Upper lobe of left lung (tissue), 6 donors: ENCODE data around the gene P2RY6. TPM values are rescaled to one million over a fixed set of nuclear protein-coding genes. Genes with fewer than 3 reads are reported as not detected.
"Not testable (repeated sequence)": the region's sequence is repeated elsewhere in the genome, so short reads cannot be mapped to it uniquely, and the experiment has no call there.

Source experiments
- ATAC-seq, 2 donors: fragments of 200-7000 bp; cut with Tn5 transposase; one replicate each; pipeline ENCODE4 v1.9.1; 2022; ENCODE audit warnings: mild to moderate bottlenecking in 2 of 2, moderate library complexity in 2 of 2; ENCODE audit not compliant: low FRiP score in 2 of 2
- DNase-seq, 2 donors: peaks; one replicate each; pipeline ENCODE4 v3.0.0-alpha.2; 2019 to 2020
- H3K27ac ChIP-seq, 4 donors: fragments of 200-600 bp; sonication (generic); one replicate each; pipeline ENCODE4 v1.5.1; 2016 to 2019
- H3K27me3 ChIP-seq, 4 donors: fragments of 200-600 bp; sonication (generic); one replicate each; pipeline ENCODE4 v1.5.1; 2017 to 2019
- H3K36me3 ChIP-seq, 4 donors: fragments of 200-600 bp; sonication (generic); one replicate each; pipeline ENCODE4 v1.5.1; 2016 to 2019
- H3K4me1 ChIP-seq, 4 donors: fragments of 200-600 bp; sonication (generic); one replicate each; pipeline ENCODE4 v1.5.1; 2018 to 2019
- H3K4me3 ChIP-seq, 4 donors: fragments of 200-600 bp; sonication (generic); one replicate each; pipeline ENCODE4 v1.5.1; 2017 to 2019; ENCODE audit warnings: mild to moderate bottlenecking in 2 of 4, moderate library complexity in 1 of 4
- H3K9me3 ChIP-seq, 4 donors: fragments of 200-600 bp; sonication (generic); one replicate each; pipeline ENCODE4 v1.5.1; 2018 to 2019
- CTCF ChIP-seq, 6 experiments: fragments of 450-650 bp in 4 of 6; fragments of 200-600 bp in 2 of 6; sonication (generic) in 2 of 6; IDR thresholded peaks; one replicate each; pipeline ENCODE4 v1.5.1; 2016 to 2019; ENCODE audit warnings: antibody characterized with exemption in 6 of 6
- EP300 ChIP-seq, 4 donors: sonication (generic); formaldehyde crosslinking; IDR thresholded peaks; one replicate each; pipeline ENCODE4 v1.5.1; 2017; ENCODE audit warnings: antibody characterized with exemption in 4 of 4, control low read depth in 2 of 4
- POLR2A ChIP-seq, 4 donors: fragments of 450-650 bp; IDR thresholded peaks; one replicate each; pipeline ENCODE4 v1.5.1; 2016 to 2017; ENCODE audit warnings: antibody characterized with exemption in 4 of 4, mild to moderate bottlenecking in 2 of 4
- POLR2AphosphoS5 ChIP-seq, 2 donors: sonication (generic); formaldehyde crosslinking; IDR thresholded peaks; one replicate each; pipeline ENCODE4 v1.5.1; 2017; ENCODE audit warnings: antibody characterized with exemption in 2 of 2
- WGBS, 2 donors: methylation state at CpG; one replicate each; pipeline ENCODE4 v1.1.5; 2017 to 2018; 5-methylcytosine and 5-hydroxymethylcytosine counted together
- total RNA-seq, 6 donors: library from RNA; depleted of rRNA in 4 of 6; stranded (reverse); fragments of >200 nt in 4 of 6; gene quantifications; one replicate each; pipeline versions ENCODE4 v1.1.0 to v1.2.1, GENCODE V29; 2016 to 2021
- donor health status: DM: no; HTN: no; CAD: no; lungs with moderate emphysema.
- donor health status: DM: no; HTN: yes; CAD: no; lungs with severe emphysema.

The P2RY6 gene
- total RNA-seq, 6 donors from 2014 or later, result 0.30 to 5.3 (median 1.4) TPM; not detected in 1

- ATAC-seq (no peak), DNase-seq (no peak)
- Histone ChIP-seq H3K27me3 (no peaks in the 10 kb centered on the region), H3K9me3 (no peaks in the 10 kb centered on the region), H3K27ac (no peak overlapping the region), H3K36me3 (no peaks in the 10 kb centered on the region), H3K4me3 (no peak overlapping the region), H3K4me1 (peaks cover 13 to 37% (median 22%) of the 10 kb centered on the region in 4 donors)
- no peak for TF ChIP-seq EP300 (IDR thresholded peaks at IDR 0.05)
- TF ChIP-seq POLR2AphosphoS5 (IDR thresholded peaks at IDR 0.05), result no peak
- TF ChIP-seq CTCF (IDR thresholded peaks at IDR 0.05), result no peak
- TF ChIP-seq POLR2A (IDR thresholded peaks at IDR 0.05), result no peak
- WGBS, 2 donors, result 87 to 90% methylated on average over 18 of the region's 18 CpGs
These were observed 1.2 kb upstream of the P2RY6 start for GRCh38 chr11:73270855-73271477.

GRCh38 chr11:73271478-73271865, 666 bp upstream of the P2RY6 start:
- peaks cover 13 to 37% (median 22%) of the 10 kb centered on the region in 4 donors for H3K4me1 ChIP-seq
- DNase-seq, H3K27ac ChIP-seq, ATAC-seq, H3K36me3 ChIP-seq, H3K27me3 ChIP-seq, H3K4me3 ChIP-seq, H3K9me3 ChIP-seq: not testable (repeated sequence)
- WGBS, 2 donors, result 79 to 84% methylated on average over 10 of the region's 10 CpGs

- Histone ChIP-seq H3K4me1 (peaks cover 13 to 37% (median 22%) of the 10 kb centered on the region in 4 donors), H3K4me3 (no peak overlapping the region), H3K9me3 (no peaks in the 10 kb centered on the region), H3K36me3 (no peaks in the 10 kb centered on the region), H3K27me3 (no peaks in the 10 kb centered on the region), H3K27ac (peak overlapping the region in 1 of 4 donors; percentile 50)
- ATAC-seq (no peak), DNase-seq (no peak)
- WGBS, 2 donors, result 92% methylated on average over 7 of the region's 7 CpGs
- TF ChIP-seq EP300 (IDR thresholded peaks at IDR 0.05) (no peak), POLR2AphosphoS5 (IDR thresholded peaks at IDR 0.05) (no peak), POLR2A (IDR thresholded peaks at IDR 0.05) (no peak), CTCF (IDR thresholded peaks at IDR 0.05) (no peak)
These were observed 521 bp downstream of the P2RY6 start for GRCh38 chr11:73272680-73273038.

- no peaks in the 10 kb centered on the region for H3K9me3 ChIP-seq
- H3K27me3 ChIP-seq, result no peaks in the 10 kb centered on the region
- DNase-seq (no peak), ATAC-seq (no peak)
- H3K36me3 ChIP-seq, result no peaks in the 10 kb centered on the region
- 68 to 74% methylated on average over 8 of the region's 8 CpGs for WGBS, 2 donors
- H3K27ac ChIP-seq, result no peak overlapping the region
- TF ChIP-seq POLR2AphosphoS5 (IDR thresholded peaks at IDR 0.05) (no peak), EP300 (IDR thresholded peaks at IDR 0.05) (no peak), CTCF (IDR thresholded peaks at IDR 0.05) (no peak), POLR2A (IDR thresholded peaks at IDR 0.05) (no peak)
- H3K4me3 ChIP-seq, result no peak overlapping the region
- H3K4me1 ChIP-seq, result peaks cover 13 to 37% (median 22%) of the 10 kb centered on the region in 4 donors
These were observed 1.2 kb downstream of the P2RY6 start for GRCh38 chr11:73273222-73273895.

- 82 to 86% methylated on average over 4 of the region's 4 CpGs for WGBS, 2 donors
- not testable (repeated sequence) for H3K27me3 ChIP-seq, H3K36me3 ChIP-seq, H3K4me3 ChIP-seq, DNase-seq, ATAC-seq, H3K27ac ChIP-seq, H3K9me3 ChIP-seq
- H3K4me1 ChIP-seq, result peaks cover 13 to 31% (median 18%) of the 10 kb centered on the region in 4 donors
These were observed 2.1 kb downstream of the P2RY6 start for GRCh38 chr11:73274191-73274590.
